Keratinocyte (primary cell): ENCODE results near the gene LSAMP. TPM values are rescaled to one million over a fixed set of nuclear protein-coding genes. Genes with fewer than 3 reads are reported as not detected.

Experiments used
- DNase-seq: peaks from one replicate; pipeline ENCODE4 v3.0.0-alpha.2; 2011; ENCODE audit warnings: low read depth, missing footprints, low spot score
- FAIRE-seq: peaks from 2 replicates; lab custom pipeline; 2011; peaks lifted over from hg19 to GRCh38; lab: Jason Lieb, UNC
- H2AFZ ChIP-seq: 2 replicates; pipeline ENCODE4 v1.6.0; 2012; ENCODE audit warnings: low read length, control low read depth, inconsistent platforms; ENCODE audit not compliant: control insufficient read depth
- H3K27ac ChIP-seq: 2 replicates; pipeline ENCODE4 v1.5.1; 2011; ENCODE audit warnings: low read length; ENCODE audit not compliant: control insufficient read depth, insufficient read depth
- H3K27me3 ChIP-seq: 3 replicates; pipeline ENCODE4 v1.6.0; 2011; ENCODE audit warnings: low read length; ENCODE audit not compliant: control insufficient read depth, insufficient read depth; ENCODE audit errors: extremely low read depth
- H3K36me3 ChIP-seq, 2 experiments: 2 replicates in 1 of 2; 3 replicates in 1 of 2; pipeline ENCODE4 v1.5.1; 2011; ENCODE audit warnings: low read length in 2 of 2, mild to moderate bottlenecking in 1 of 2; ENCODE audit not compliant: control insufficient read depth in 2 of 2, insufficient read depth in 2 of 2; ENCODE audit errors: extremely low read depth in 1 of 2
- H3K4me1 ChIP-seq: 3 replicates; pipeline ENCODE4 v1.5.1; 2011; ENCODE audit warnings: low read length; ENCODE audit not compliant: control insufficient read depth, insufficient read depth; ENCODE audit errors: extremely low read depth
- H3K4me2 ChIP-seq: 3 replicates; pipeline ENCODE4 v1.6.0; 2011; ENCODE audit warnings: low read depth, low read length; ENCODE audit not compliant: control insufficient read depth, insufficient read depth; ENCODE audit errors: extremely low read depth
- H3K4me3 ChIP-seq, 3 experiments: fragments of 200-600 bp in 1 of 3; sonication (generic) in 1 of 3; 2 replicates in 2 of 3; 3 replicates in 1 of 3; pipeline ENCODE4 v1.5.1; 2011 to 2016; ENCODE audit warnings: low read length in 3 of 3, mild to moderate bottlenecking in 3 of 3, control low read depth in 2 of 3, inconsistent platforms in 1 of 3, low read depth in 1 of 3, mixed read lengths in 1 of 3, mixed run types in 1 of 3, moderate library complexity in 1 of 3; ENCODE audit not compliant: control insufficient read depth in 2 of 3, insufficient read depth in 2 of 3; ENCODE audit errors: extremely low read depth in 1 of 3
- H3K79me2 ChIP-seq: 2 replicates; pipeline ENCODE4 v1.6.0; 2012; ENCODE audit warnings: low read length; ENCODE audit not compliant: control insufficient read depth, insufficient read depth
- H3K9ac ChIP-seq: 3 replicates; pipeline ENCODE4 v1.6.0; 2011; ENCODE audit warnings: low read length; ENCODE audit not compliant: control insufficient read depth, insufficient read depth; ENCODE audit errors: extremely low read depth
- H3K9me1 ChIP-seq: 3 replicates; pipeline ENCODE4 v1.6.0; 2011; ENCODE audit warnings: low read length; ENCODE audit not compliant: control insufficient read depth, insufficient read depth; ENCODE audit errors: extremely low read depth
- H3K9me3 ChIP-seq: 2 replicates; pipeline ENCODE4 v1.5.1; 2012; ENCODE audit warnings: low read depth, low read length; ENCODE audit not compliant: control insufficient read depth
- H4K20me1 ChIP-seq: 3 replicates; pipeline ENCODE4 v1.6.0; 2011; ENCODE audit warnings: low read length; ENCODE audit not compliant: control insufficient read depth, insufficient read depth; ENCODE audit errors: extremely low read depth
- CTCF ChIP-seq, 3 experiments: IDR thresholded peaks in 1 of 3; conservative IDR thresholded peaks in 1 of 3; optimal IDR thresholded peaks in 1 of 3; 2 replicates in 2 of 3; 3 replicates in 1 of 3; pipeline versions ENCODE3 to v1.5.1; 2011; ENCODE audit warnings: low read length in 3 of 3, mild to moderate bottlenecking in 3 of 3, moderate library complexity in 2 of 3, control low read depth in 1 of 3, inconsistent platforms in 1 of 3; ENCODE audit not compliant: insufficient read depth in 2 of 3; ENCODE audit errors: extremely low read depth in 1 of 3
- EZH2 ChIP-seq: IDR thresholded peaks from one replicate; pipeline ENCODE4 v1.6.1; 2012; ENCODE audit warnings: inconsistent platforms, mild to moderate bottlenecking, low read length, moderate library complexity
- dilution Hi-C: fragments of 300-500 bp; cut with MboI; formaldehyde crosslinking; loops from one replicate; pipeline ENCODE4 v1.7.0; 2020; ENCODE audit warnings: low sequenced_read_pairs; ENCODE audit not compliant: extremely low pct_ligation_motif_present
- polyA plus RNA-seq, 5 experiments: library from polyadenylated mRNA; depleted of rRNA in 3 of 5; stranded (reverse) in 3 of 5; stranded (forward) in 1 of 5; unstranded in 1 of 5; fragments of >200 nt; gene quantifications; 1 replicate in 1 of 5; 2 replicates in 3 of 5; 3 replicates in 1 of 5; pipeline versions ENCODE4 v1.2.1 to v1.2.3, GENCODE V29; 2011 to 2012; ENCODE audit warnings: missing spikeins in 2 of 5, low read depth in 1 of 5, low replicate concordance in 1 of 5

The LSAMP gene
- polyA plus RNA-seq, 1 donor (not counting 4 experiments of a cell fraction or from before 2014, with no cell fraction given): 0.12 TPM

GRCh38 chr3:115808816-115809215 is 636.5 kb downstream of the LSAMP start:
- no peak overlapping the region for H3K4me2 ChIP-seq
- H4K20me1 ChIP-seq: no peaks in the 10 kb centered on the region

GRCh38 chr3:115808244-115808643 is 637.0 kb downstream of the LSAMP start:
- no peak for TF ChIP-seq EZH2
- TF ChIP-seq CTCF (optimal IDR thresholded peaks at IDR 0.05 in 1 of 3, IDR thresholded peaks at IDR 0.05 in 1 of 3, conservative IDR thresholded peaks at IDR 0.05 in 1 of 3; ENCODE audit: extremely low read depth in 1 of 3, insufficient read depth in 2 of 3, low read length in 3 of 3): no peak
- Histone ChIP-seq H3K4me1 (peaks cover 17% of the 10 kb centered on the region), H3K27me3 (no peaks in the 10 kb centered on the region), H3K79me2 (no peaks in the 10 kb centered on the region), H3K9me1 (no peaks in the 10 kb centered on the region), H3K36me3 (no peaks in the 10 kb centered on the region), H3K9ac (no peak overlapping the region), H3K4me2 (no peak overlapping the region), H4K20me1 (no peaks in the 10 kb centered on the region), H3K4me3 (no peak overlapping the region), H3K27ac (no peak overlapping the region), H3K9me3 (no peaks in the 10 kb centered on the region), H2AFZ (no peak overlapping the region)
- DNase-seq (no peak), FAIRE-seq (no peak)
- dilution Hi-C loops: no loop called here

More at GRCh38 chr3:115808816-115809215, 636.5 kb downstream of the LSAMP start:
- DNase-seq: no peak
- no peak overlapping the region for H2AFZ ChIP-seq
- TF ChIP-seq EZH2: no peak
- no peak for TF ChIP-seq CTCF (optimal IDR thresholded peaks at IDR 0.05 in 1 of 3, IDR thresholded peaks at IDR 0.05 in 1 of 3, conservative IDR thresholded peaks at IDR 0.05 in 1 of 3; ENCODE audit: extremely low read depth in 1 of 3, insufficient read depth in 2 of 3, low read length in 3 of 3)
- H3K9ac ChIP-seq: no peak overlapping the region
- no peak overlapping the region for H3K4me3 ChIP-seq
- no peaks in the 10 kb centered on the region for H3K36me3 ChIP-seq
- H3K9me3 ChIP-seq: no peaks in the 10 kb centered on the region
- no peaks in the 10 kb centered on the region for H3K79me2 ChIP-seq
- peaks cover 11% of the 10 kb centered on the region for H3K4me1 ChIP-seq
- H3K27me3 ChIP-seq: no peaks in the 10 kb centered on the region
- no peak for FAIRE-seq
- no peaks in the 10 kb centered on the region for H3K9me1 ChIP-seq
- dilution Hi-C loops: no loop called here
- H3K27ac ChIP-seq: no peak overlapping the region
